GM18861 (cell line): Measurements from ENCODE around the gene CD4.

Source experiments
- ATAC-seq: cut with Tn5 transposase; IDR thresholded peaks from one replicate; pipeline ENCODE4 v1.9.1; 2021; ENCODE audit not compliant: unreplicated experiment

The CD4 gene

GRCh38 chr12:6827982-6828780, 38.9 kb downstream of the CD4 start, which contains the start of gene P3H3:
Gene P3H3, plus strand, starts transcription at chr12:6828407. Its CDS starts 34 bp downstream, at chr12:6828441.
- no peak for ATAC-seq

GRCh38 chr12:6828781-6829535, 39.6 kb downstream of the CD4 start:
- ATAC-seq = no peak

GRCh38 chr12:6829536-6830220, 40.4 kb downstream of the CD4 start:
- no peak for ATAC-seq

GRCh38 chr12:6830286-6830890, 41.1 kb downstream of the CD4 start:
- ATAC-seq = no peak

- ATAC-seq = no peak
These were observed 41.7 kb downstream of the CD4 start for GRCh38 chr12:6830999-6831398.

- ATAC-seq = no peak
These were observed 42.2 kb downstream of the CD4 start for GRCh38 chr12:6831450-6831995.

GRCh38 chr12:6832125-6832524, 42.8 kb downstream of the CD4 start:
- no peak for ATAC-seq

GRCh38 chr12:6833189-6833890, 44.0 kb downstream of the CD4 start:
- ATAC-seq = no peak

GRCh38 chr12:6834254-6834653, 44.9 kb downstream of the CD4 start:
- no peak for ATAC-seq

- no peak for ATAC-seq
These were observed 45.5 kb downstream of the CD4 start for GRCh38 chr12:6834873-6835272.

- ATAC-seq = no peak
These were observed 47.5 kb downstream of the CD4 start for GRCh38 chr12:6836851-6837250.

GRCh38 chr12:6837370-6838060, 48.2 kb downstream of the CD4 start:
- no peak for ATAC-seq

GRCh38 chr12:6838854-6839253, 49.5 kb downstream of the CD4 start:
- no peak for ATAC-seq

GRCh38 chr12:6839482-6840201, 50.3 kb downstream of the CD4 start:
- no peak for ATAC-seq

- ATAC-seq = no peak
These were observed 51.0 kb downstream of the CD4 start for GRCh38 chr12:6840330-6840729.

GRCh38 chr12:6840761-6841515, 51.6 kb downstream of the CD4 start, which contains the start of gene GNB3:
Gene GNB3, plus strand, starts transcription at chr12:6840925. Its CDS starts 363 bp downstream, at chr12:6841288.
- no peak for ATAC-seq

- ATAC-seq = no peak
These were observed 52.7 kb downstream of the CD4 start for GRCh38 chr12:6842075-6842474.
